Parathyroid adenoma (tissue), 2 donors: ENCODE results near the gene ZNF665.

Experiments
- H2AFZ ChIP-seq: fragments of 300-600 bp; sonication (generic); one replicate; pipeline ENCODE4 v1.7.0; 2017; ENCODE audit warnings: antibody characterized with exemption, mild to moderate bottlenecking
- H3K27ac ChIP-seq: fragments of 300-600 bp; sonication (generic); one replicate; pipeline ENCODE4 v1.7.0; 2017
- H3K27me3 ChIP-seq: fragments of 300-600 bp; sonication (generic); one replicate; pipeline ENCODE4 v1.7.0; 2017; ENCODE audit warnings: low read length; ENCODE audit not compliant: control insufficient read depth, insufficient read depth
- H3K36me3 ChIP-seq: fragments of 300-600 bp; sonication (generic); one replicate; pipeline ENCODE4 v1.7.0; 2017; ENCODE audit warnings: low read length; ENCODE audit not compliant: control insufficient read depth, insufficient read depth
- H3K4me1 ChIP-seq: fragments of 300-600 bp; sonication (generic); one replicate; pipeline ENCODE4 v1.7.0; 2017; ENCODE audit warnings: control low read depth
- H3K4me2 ChIP-seq: fragments of 300-600 bp; sonication (generic); one replicate; pipeline ENCODE4 v1.7.0; 2017; ENCODE audit warnings: low read length
- H3K4me3 ChIP-seq: fragments of 300-600 bp; sonication (generic); one replicate; pipeline ENCODE4 v1.7.0; 2017; ENCODE audit warnings: low read depth, low read length
- H3K79me2 ChIP-seq: fragments of 300-600 bp; sonication (generic); one replicate; pipeline ENCODE4 v1.7.0; 2017; ENCODE audit warnings: control low read depth
- H3K9ac ChIP-seq: fragments of 300-600 bp; sonication (generic); one replicate; pipeline ENCODE4 v1.7.0; 2017; ENCODE audit warnings: mild to moderate bottlenecking
- H3K9me3 ChIP-seq: fragments of 300-600 bp; sonication (generic); one replicate; pipeline ENCODE4 v1.7.0; 2017; ENCODE audit warnings: low read length; ENCODE audit not compliant: control insufficient read depth
- CTCF ChIP-seq: fragments of 300-600 bp; sonication (generic); IDR thresholded peaks from one replicate; pipeline ENCODE4 v1.7.0; 2017; ENCODE audit warnings: antibody characterized with exemption, mild to moderate bottlenecking
- donor health status: primary hyperparathyroidism.

ZNF665 gene

GRCh38 chr19:53183146-53183764 lies 9.9 kb downstream of the ZNF665 start:
- TF ChIP-seq CTCF, result no peak
- no peak overlapping the region for H3K4me2 ChIP-seq
- no peaks in the 10 kb centered on the region for H3K9me3 ChIP-seq
- H2AFZ ChIP-seq, result no peak overlapping the region
- no peaks in the 10 kb centered on the region for H3K27me3 ChIP-seq
- no peaks in the 10 kb centered on the region for H3K79me2 ChIP-seq
- no peak overlapping the region for H3K4me3 ChIP-seq
- H3K9ac ChIP-seq, result no peak overlapping the region
- no peaks in the 10 kb centered on the region for H3K4me1 ChIP-seq
- H3K36me3 ChIP-seq, result no peaks in the 10 kb centered on the region
- H3K27ac ChIP-seq, result no peak overlapping the region

GRCh38 chr19:53182202-53182601 lies 11.0 kb downstream of the ZNF665 start:
- Histone ChIP-seq H3K36me3 (no peaks in the 10 kb centered on the region), H3K4me3 (no peak overlapping the region), H3K9me3 (no peaks in the 10 kb centered on the region), H3K4me2 (no peak overlapping the region), H3K79me2 (no peaks in the 10 kb centered on the region), H3K9ac (no peak overlapping the region), H2AFZ (no peak overlapping the region), H3K27me3 (no peaks in the 10 kb centered on the region), H3K27ac (no peak overlapping the region), H3K4me1 (no peaks in the 10 kb centered on the region)
- no peak for TF ChIP-seq CTCF

GRCh38 chr19:53177986-53178385 lies 15.2 kb downstream of the ZNF665 start:
- no peak overlapping the region for H3K4me2 ChIP-seq
- no peak overlapping the region for H3K9ac ChIP-seq
- no peaks in the 10 kb centered on the region for H3K9me3 ChIP-seq
- TF ChIP-seq CTCF, result no peak
- H2AFZ ChIP-seq, result no peak overlapping the region
- no peaks in the 10 kb centered on the region for H3K4me1 ChIP-seq
- H3K4me3 ChIP-seq, result no peak overlapping the region
- H3K79me2 ChIP-seq, result no peaks in the 10 kb centered on the region
- H3K27ac ChIP-seq, result no peak overlapping the region
- no peaks in the 10 kb centered on the region for H3K27me3 ChIP-seq
- no peaks in the 10 kb centered on the region for H3K36me3 ChIP-seq

- Histone ChIP-seq H3K79me2 (no peaks in the 10 kb centered on the region), H2AFZ (no peak overlapping the region), H3K27ac (no peak overlapping the region), H3K27me3 (no peaks in the 10 kb centered on the region), H3K9ac (no peak overlapping the region), H3K4me3 (no peak overlapping the region), H3K4me2 (no peak overlapping the region), H3K4me1 (no peaks in the 10 kb centered on the region), H3K36me3 (no peaks in the 10 kb centered on the region), H3K9me3 (no peaks in the 10 kb centered on the region)
- no peak for TF ChIP-seq CTCF
These were observed 20.3 kb downstream of the ZNF665 start for GRCh38 chr19:53172889-53173288.

GRCh38 chr19:53165691-53166091 lies 27.5 kb downstream of the ZNF665 start:
- no peaks in the 10 kb centered on the region for H3K27me3 ChIP-seq
- no peak overlapping the region for H2AFZ ChIP-seq
- H3K4me2 ChIP-seq, result no peak overlapping the region
- H3K9ac ChIP-seq, result no peak overlapping the region
- H3K4me1 ChIP-seq, result no peaks in the 10 kb centered on the region
- H3K9me3 ChIP-seq, result no peaks in the 10 kb centered on the region
- H3K4me3 ChIP-seq, result no peak overlapping the region
- no peaks in the 10 kb centered on the region for H3K79me2 ChIP-seq
- no peak for TF ChIP-seq CTCF
- H3K27ac ChIP-seq, result no peak overlapping the region
- H3K36me3 ChIP-seq, result no peaks in the 10 kb centered on the region
